SH-SY5Y (cell line): ENCODE measurements around the gene UTP4.

Experiments used
- GATA2 ChIP-seq: IDR thresholded peaks from 2 replicates; pipeline ENCODE4 v1.6.1; 2011; ENCODE audit warnings: mild to moderate bottlenecking, low read depth, low read length
- GATA3 ChIP-seq: IDR thresholded peaks from 2 replicates; pipeline ENCODE4 v1.6.1; 2011; ENCODE audit warnings: low read depth, mild to moderate bottlenecking, low read length, moderate library complexity

GRCh38 chr16:69186642-69187445, 54.4 kb downstream of the UTP4 start, which contains the start of gene SNTB2:
- TF ChIP-seq GATA3: no peak
- TF ChIP-seq GATA2: no peak
